CD14-positive monocyte (primary cell): ENCODE data around the gene SLC35A2. TPM values are rescaled to one million over a fixed set of nuclear protein-coding genes. Genes with fewer than 3 reads are reported as not detected.

Experiments
- DNase-seq, 3 donors: peaks; one replicate each; pipeline ENCODE4 v3.0.0-alpha.2; 2011 to 2022
- H2AFZ ChIP-seq: 2 replicates; pipeline ENCODE4 v1.6.0; 2012; ENCODE audit warnings: mild to moderate bottlenecking, low read depth, low read length, inconsistent platforms; ENCODE audit not compliant: insufficient read depth, poor library complexity, severe bottlenecking
- H3K27ac ChIP-seq, 2 donors: 1 replicate in 1 of 2; 2 replicates in 1 of 2; pipeline ENCODE4 v1.5.1; 2012 to 2013; ENCODE audit warnings: low read length in 2 of 2, control low read depth in 1 of 2, inconsistent platforms in 1 of 2, low read depth in 1 of 2, mild to moderate bottlenecking in 1 of 2
- H3K27me3 ChIP-seq, 2 donors: one replicate each; pipeline versions ENCODE4 v1.6.0 to v1.6.1; 2011 to 2013; ENCODE audit warnings: low read length in 2 of 2; ENCODE audit not compliant: control insufficient read depth in 2 of 2, insufficient read depth in 2 of 2
- H3K36me3 ChIP-seq, 2 donors: replicated peaks in 1 of 2; 1 replicate in 1 of 2; 2 replicates in 1 of 2; pipeline versions ENCODE4 v1.5.1 to v1.6.1; 2012 to 2013; ENCODE audit warnings: low read length in 2 of 2, control low read depth in 1 of 2, inconsistent platforms in 1 of 2, mild to moderate bottlenecking in 1 of 2; ENCODE audit not compliant: insufficient read depth in 2 of 2, control insufficient read depth in 1 of 2
- H3K4me1 ChIP-seq, 2 donors: 1 replicate in 1 of 2; 2 replicates in 1 of 2; pipeline versions ENCODE4 v1.5.1 to v1.6.1; 2012 to 2013; ENCODE audit warnings: low read length in 2 of 2, control low read depth in 1 of 2, inconsistent platforms in 1 of 2, mild to moderate bottlenecking in 1 of 2, moderate library complexity in 1 of 2; ENCODE audit not compliant: insufficient read depth in 2 of 2, control insufficient read depth in 1 of 2
- H3K4me2 ChIP-seq: replicated peaks from 2 replicates; pipeline ENCODE3; 2012; ENCODE audit warnings: low read length, moderate library complexity, mild to moderate bottlenecking; ENCODE audit not compliant: poor library complexity, severe bottlenecking; ENCODE audit errors: extremely low read depth
- H3K4me3 ChIP-seq, 3 experiments: fragments of 200-600 bp in 1 of 3; sonication (generic) in 1 of 3; replicated peaks in 1 of 3; 1 replicate in 2 of 3; 2 replicates in 1 of 3; pipeline ENCODE4 v1.5.1; 2011 to 2013; ENCODE audit warnings: low read length in 3 of 3, mild to moderate bottlenecking in 3 of 3, control low read depth in 2 of 3, low read depth in 2 of 3, inconsistent platforms in 1 of 3, moderate library complexity in 1 of 3
- H3K79me2 ChIP-seq: 2 replicates; pipeline ENCODE4 v1.6.0; 2012; ENCODE audit warnings: mild to moderate bottlenecking, control low read depth, inconsistent platforms, low read length, moderate library complexity; ENCODE audit not compliant: insufficient read depth
- H3K9ac ChIP-seq: 2 replicates; pipeline ENCODE4 v1.6.0; 2017; ENCODE audit warnings: low read length, mild to moderate bottlenecking; ENCODE audit not compliant: insufficient read depth, poor library complexity, severe bottlenecking
- H3K9me3 ChIP-seq, 2 donors: replicated peaks in 1 of 2; 1 replicate in 1 of 2; 2 replicates in 1 of 2; pipeline versions ENCODE4 v1.5.1 to v1.6.1; 2012 to 2013; ENCODE audit warnings: low read length in 2 of 2, control low read depth in 1 of 2; ENCODE audit not compliant: control insufficient read depth in 1 of 2, insufficient read depth in 1 of 2
- H4K20me1 ChIP-seq: 2 replicates; pipeline ENCODE4 v1.6.0; 2012; ENCODE audit warnings: mild to moderate bottlenecking, low read length, control low read depth, moderate library complexity; ENCODE audit not compliant: insufficient read depth
- H3K27ac Mint-ChIP-seq, 7 donors: one replicate each; pipeline ENCODE4 v1.8.0; 2020; ENCODE audit warnings: mild to moderate bottlenecking in 7 of 7, mixed read lengths in 7 of 7, moderate library complexity in 6 of 7, inconsistent platforms in 2 of 7
- H3K27me3 Mint-ChIP-seq, 3 donors: one replicate each; pipeline ENCODE4 v1.8.0; 2021 to 2022; ENCODE audit warnings: low read depth in 3 of 3, mild to moderate bottlenecking in 3 of 3, mixed read lengths in 3 of 3, moderate library complexity in 3 of 3, inconsistent platforms in 1 of 3
- H3K36me3 Mint-ChIP-seq, 2 donors: one replicate each; pipeline ENCODE4 v1.8.0; 2020; ENCODE audit warnings: mixed read lengths in 2 of 2, inconsistent platforms in 1 of 2, mild to moderate bottlenecking in 1 of 2
- H3K4me1 Mint-ChIP-seq: one replicate; pipeline ENCODE4 v1.8.0; 2020; ENCODE audit warnings: mild to moderate bottlenecking, mixed read lengths
- H3K4me3 Mint-ChIP-seq, 2 donors: one replicate each; pipeline ENCODE4 v1.8.0; 2020; ENCODE audit warnings: mild to moderate bottlenecking in 2 of 2, mixed read lengths in 2 of 2, moderate library complexity in 1 of 2
- H3K9me3 Mint-ChIP-seq, 7 donors: one replicate each; pipeline ENCODE4 v1.8.0; 2020 to 2022; ENCODE audit warnings: mixed read lengths in 7 of 7, mild to moderate bottlenecking in 6 of 7, moderate library complexity in 6 of 7, inconsistent platforms in 2 of 7
- WGBS: methylation state at CpG from one replicate; pipeline ENCODE4 v1.1.5; 2013; ENCODE audit warnings: missing lambda C conversion rate; ENCODE audit not compliant: insufficient coverage; 5-methylcytosine and 5-hydroxymethylcytosine counted together
- intact Hi-C, 2 donors: fragments of 100-400 bp; cut with micrococcal nuclease; formaldehyde crosslinking; loops; one replicate each; pipeline versions ENCODE4 v1.15.0 to v1.15.1; 2023
- polyA plus RNA-seq, 3 donors: library from polyadenylated mRNA; depleted of rRNA in 1 of 3; unstranded in 2 of 3; stranded (reverse) in 1 of 3; fragments of 300-500 nt in 2 of 3; fragments of >200 nt in 1 of 3; fragmentation: Illumina TruSeq in 2 of 3; gene quantifications; 1 replicate in 2 of 3; 2 replicates in 1 of 3; pipeline ENCODE4 v1.2.3, GENCODE V29; 2012 to 2021
- TF ChIP-seq, protein P1 (sequence below): fragments of 200-600 bp; IDR thresholded peaks from one replicate; pipeline ENCODE4 v1.8.0; 2022; ENCODE audit warnings: antibody characterized with exemption, mild to moderate bottlenecking

The SLC35A2 gene
- polyA plus RNA-seq, 3 donors: 14.3 to 21.6 (median 18.4) TPM

- peaks cover 17% of the 10 kb centered on the region for H3K79me2 ChIP-seq
Measured at GRCh38 chrX:48909703-48910294, 1.6 kb downstream of the SLC35A2 start.

DNA sequence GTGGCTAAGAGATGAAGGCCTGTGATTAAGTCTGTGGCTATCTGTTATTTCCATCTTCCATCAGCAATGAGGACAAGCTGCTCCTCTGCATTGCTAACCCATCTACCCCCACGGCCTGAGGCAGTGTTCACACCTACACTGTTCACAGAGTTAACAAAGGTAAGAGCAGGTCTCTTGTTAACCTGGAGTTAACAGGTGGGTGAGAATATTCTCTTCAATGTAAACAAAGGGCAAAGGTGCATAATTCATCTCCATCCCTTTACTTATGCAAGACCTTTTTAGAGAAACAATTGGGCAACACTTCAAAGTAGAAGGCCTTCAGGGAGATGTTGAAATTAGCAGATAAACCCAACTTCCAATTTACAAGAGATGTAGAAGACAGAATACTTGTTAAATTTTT is 2.8 kb downstream of the SLC35A2 start:
- Histone ChIP-seq H3K9ac (no peak overlapping the region), H3K27ac (no peak overlapping the region), H3K27me3 (no peaks in the 10 kb centered on the region), H3K9me3 (no peaks in the 10 kb centered on the region), H3K4me3 (no peak overlapping the region), H3K36me3 (peaks cover 9 to 36% of the 10 kb centered on the region in 2 donors), H3K79me2 (peaks cover 17% of the 10 kb centered on the region), H2AFZ (no peak overlapping the region), H3K4me1 (peaks cover 15 to 17% of the 10 kb centered on the region in 2 donors), H3K4me2 (no peak overlapping the region), H4K20me1 (peaks cover under 1% of the 10 kb centered on the region)
- peaks cover 17% of the 10 kb centered on the region for H3K4me1 Mint-ChIP-seq
- peaks cover 14 to 31% of the 10 kb centered on the region in 2 donors for H3K36me3 Mint-ChIP-seq
- no peak overlapping the region for H3K27ac Mint-ChIP-seq
- TF ChIP-seq, protein P1, sequence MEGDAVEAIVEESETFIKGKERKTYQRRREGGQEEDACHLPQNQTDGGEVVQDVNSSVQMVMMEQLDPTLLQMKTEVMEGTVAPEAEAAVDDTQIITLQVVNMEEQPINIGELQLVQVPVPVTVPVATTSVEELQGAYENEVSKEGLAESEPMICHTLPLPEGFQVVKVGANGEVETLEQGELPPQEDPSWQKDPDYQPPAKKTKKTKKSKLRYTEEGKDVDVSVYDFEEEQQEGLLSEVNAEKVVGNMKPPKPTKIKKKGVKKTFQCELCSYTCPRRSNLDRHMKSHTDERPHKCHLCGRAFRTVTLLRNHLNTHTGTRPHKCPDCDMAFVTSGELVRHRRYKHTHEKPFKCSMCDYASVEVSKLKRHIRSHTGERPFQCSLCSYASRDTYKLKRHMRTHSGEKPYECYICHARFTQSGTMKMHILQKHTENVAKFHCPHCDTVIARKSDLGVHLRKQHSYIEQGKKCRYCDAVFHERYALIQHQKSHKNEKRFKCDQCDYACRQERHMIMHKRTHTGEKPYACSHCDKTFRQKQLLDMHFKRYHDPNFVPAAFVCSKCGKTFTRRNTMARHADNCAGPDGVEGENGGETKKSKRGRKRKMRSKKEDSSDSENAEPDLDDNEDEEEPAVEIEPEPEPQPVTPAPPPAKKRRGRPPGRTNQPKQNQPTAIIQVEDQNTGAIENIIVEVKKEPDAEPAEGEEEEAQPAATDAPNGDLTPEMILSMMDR: no peak
- H3K27me3 Mint-ChIP-seq: peaks cover 0 to 10% (median 0%) of the 10 kb centered on the region in 3 donors
- intact Hi-C loops: no loop called here
- H3K9me3 Mint-ChIP-seq: peaks cover 0 to 8% (median 1%) of the 10 kb centered on the region in 7 donors
- no CpG with 5 or more reads among the region's 1 CpG for WGBS
- no peak for DNase-seq
- H3K4me3 Mint-ChIP-seq: no peak overlapping the region

More at GRCh38 chrX:48909703-48910294, 1.6 kb downstream of the SLC35A2 start:
- H3K9ac ChIP-seq: no peak overlapping the region
- peaks cover 20 to 32% of the 10 kb centered on the region in 2 donors for H3K36me3 Mint-ChIP-seq
- H3K27me3 ChIP-seq: no peaks in the 10 kb centered on the region
- 100% methylated on average over 1 of the region's 17 CpGs for WGBS
- no peak overlapping the region for H3K27ac Mint-ChIP-seq
- H2AFZ ChIP-seq: no peak overlapping the region
- intact Hi-C loops: loop anchor here (10.0 kb wide), 2 partner anchors 135 to 225 kb away; partner anchors contain the start of genes TFE3 (in 1 of the 2) and WAS (in 1 of the 2)
- H3K27ac ChIP-seq: no peak overlapping the region
- H3K9me3 Mint-ChIP-seq: peaks cover 0 to 5% (median 1%) of the 10 kb centered on the region in 7 donors
- peaks cover 0 to 13% (median 0%) of the 10 kb centered on the region in 3 donors for H3K27me3 Mint-ChIP-seq
- DNase-seq: no peak
- no peak overlapping the region for H3K4me3 ChIP-seq
- H3K4me3 Mint-ChIP-seq: no peak overlapping the region
- peaks cover 17% of the 10 kb centered on the region for H3K4me1 Mint-ChIP-seq
- H3K9me3 ChIP-seq: no peaks in the 10 kb centered on the region
- H3K4me2 ChIP-seq: no peak overlapping the region
- peaks cover 15 to 17% of the 10 kb centered on the region in 2 donors for H3K4me1 ChIP-seq
- peaks cover 11 to 37% of the 10 kb centered on the region in 2 donors for H3K36me3 ChIP-seq
- no peaks in the 10 kb centered on the region for H4K20me1 ChIP-seq
- TF ChIP-seq, protein P1: no peak
